SK-N-SH (cell line): ENCODE measurements around the gene RRP15. TPM values are rescaled to one million over a fixed set of nuclear protein-coding genes. Genes with fewer than 3 reads are reported as not detected.
"Not testable (repeated sequence)": the region's sequence is repeated elsewhere in the genome, so short reads cannot be mapped to it uniquely, and the experiment has no call there.

Experiments used
- CTCF ChIA-PET: fragments of 300-600, 350-600 bp; formaldehyde crosslinking; extraction: SDS; loops from one replicate; lab custom pipeline; 2021; lab: Yijun Ruan, JAX
- POLR2A ChIA-PET: fragments of 350-600 bp; sonication (Branson Sonifier 250); formaldehyde crosslinking; extraction: SDS; loops from one replicate; lab custom pipeline; 2020; ENCODE audit warnings: antibody characterized with exemption, inconsistent platforms; lab: Yijun Ruan, JAX
- DNase-seq: peaks from one replicate; pipeline ENCODE4 v3.0.0; 2012
- H2AFZ ChIP-seq: fragments of 200-600 bp; sonication (generic); 2 replicates; pipeline ENCODE4 v1.8.1; 2016; ENCODE audit warnings: antibody characterized with exemption, mild to moderate bottlenecking, low read depth
- H3F3A ChIP-seq: fragments of 200-600 bp; sonication (generic); replicated peaks from 2 replicates; pipeline ENCODE3; 2016; ENCODE audit warnings: antibody characterized with exemption, mild to moderate bottlenecking; ENCODE audit not compliant: insufficient read depth
- H3K27ac ChIP-seq, 2 experiments: fragments of 200-500 bp in 1 of 2; fragments of 200-600 bp in 1 of 2; sonication (Bioruptor generic) in 1 of 2; sonication (generic), shearing (Covaris generic) in 1 of 2; 2 replicates each; pipeline versions ENCODE4 v1.5.1 to v1.6.1; 2014 to 2016; ENCODE audit warnings: low read depth in 2 of 2, inconsistent platforms in 1 of 2, low read length in 1 of 2, mild to moderate bottlenecking in 1 of 2, mixed read lengths in 1 of 2
- H3K27me3 ChIP-seq: fragments of 200-600 bp; sonication (generic), shearing (Covaris generic); 2 replicates; pipeline ENCODE4 v1.6.1; 2016; ENCODE audit warnings: mixed run types; ENCODE audit not compliant: insufficient read depth
- H3K36me3 ChIP-seq, 2 experiments: fragments of 200-500 bp in 1 of 2; fragments of 200-600 bp in 1 of 2; sonication (Bioruptor generic) in 1 of 2; sonication (generic) in 1 of 2; replicated peaks in 1 of 2; 2 replicates each; pipeline versions ENCODE3 to v1.5.1; 2014 to 2016; ENCODE audit warnings: low read length in 1 of 2, mild to moderate bottlenecking in 1 of 2; ENCODE audit not compliant: insufficient read depth in 2 of 2, control insufficient read depth in 1 of 2
- H3K4me1 ChIP-seq, 2 experiments: fragments of 200-500 bp in 1 of 2; fragments of 200-600 bp in 1 of 2; sonication (Bioruptor generic) in 1 of 2; sonication (generic), shearing (Covaris generic) in 1 of 2; 2 replicates each; pipeline versions ENCODE4 v1.5.1 to v1.6.1; 2014 to 2016; ENCODE audit warnings: low read depth in 1 of 2, low read length in 1 of 2, mixed run types in 1 of 2; ENCODE audit not compliant: insufficient read depth in 2 of 2, control insufficient read depth in 1 of 2
- H3K4me2 ChIP-seq: fragments of 200-600 bp; sonication (generic), shearing (Covaris generic); 2 replicates; pipeline ENCODE4 v1.6.1; 2017; ENCODE audit warnings: mixed run types
- H3K4me3 ChIP-seq, 2 experiments: fragments of 200-500 bp in 1 of 2; fragments of 200-600 bp in 1 of 2; sonication (Bioruptor generic) in 1 of 2; sonication (generic), shearing (Covaris generic) in 1 of 2; 2 replicates each; pipeline versions ENCODE4 v1.5.1 to v1.8.1; 2014 to 2016; ENCODE audit warnings: low read depth in 2 of 2, inconsistent platforms in 1 of 2, low read length in 1 of 2, mild to moderate bottlenecking in 1 of 2, mixed read lengths in 1 of 2, moderate library complexity in 1 of 2
- H3K79me2 ChIP-seq: fragments of 200-600 bp; sonication (generic); 2 replicates; pipeline ENCODE4 v1.8.1; 2017; ENCODE audit warnings: mild to moderate bottlenecking; ENCODE audit not compliant: insufficient read depth
- H3K9ac ChIP-seq: fragments of 200-600 bp; sonication (generic); 2 replicates; pipeline ENCODE4 v1.6.1; 2017; ENCODE audit warnings: mixed run types
- H3K9me2 ChIP-seq: fragments of 200-600 bp; sonication (generic); 2 replicates; pipeline ENCODE4 v1.6.1; 2017; ENCODE audit warnings: mixed run types
- H3K9me3 ChIP-seq: fragments of 200-600 bp; sonication (generic); 2 replicates; pipeline ENCODE4 v1.6.1; 2017; ENCODE audit warnings: mixed run types, mild to moderate bottlenecking, moderate library complexity
- H4K20me1 ChIP-seq: fragments of 200-600 bp; sonication (generic); 2 replicates; pipeline ENCODE4 v1.6.1; 2017; ENCODE audit warnings: mild to moderate bottlenecking, mixed run types; ENCODE audit not compliant: insufficient read depth
- CHD2 ChIP-seq: fragments of 150-350 bp; IDR thresholded peaks from 2 replicates; pipeline ENCODE4 v1.6.1; 2018; ENCODE audit warnings: low read length; ENCODE audit not compliant: partially characterized antibody
- EP300 ChIP-seq, 2 experiments: IDR thresholded peaks; 2 replicates each; pipeline versions ENCODE4 v1.4.0 to v1.6.1; 2012; ENCODE audit warnings: borderline replicate concordance in 1 of 2, low read depth in 1 of 2, low read length in 1 of 2
- FOXJ3 ChIP-seq: sonication (generic); formaldehyde crosslinking; IDR thresholded peaks from 2 replicates; pipeline ENCODE4 v1.5.1; 2020; ENCODE audit warnings: mild to moderate bottlenecking, missing genetic modification reagents
- FOXM1 ChIP-seq: IDR thresholded peaks from 2 replicates; pipeline ENCODE4 v1.4.0; 2012; ENCODE audit warnings: low read depth, mild to moderate bottlenecking
- IRF3 ChIP-seq: fragments of 150-350 bp; IDR thresholded peaks from 2 replicates; pipeline ENCODE4 v1.6.1; 2016; ENCODE audit warnings: mild to moderate bottlenecking, low read depth, low read length
- NFIC ChIP-seq: IDR thresholded peaks from 2 replicates; pipeline ENCODE4 v1.4.0; 2012; ENCODE audit warnings: borderline replicate concordance
- NRF1 ChIP-seq: IDR thresholded peaks from 2 replicates; pipeline ENCODE4 v1.6.1; 2012; ENCODE audit warnings: low read depth, mild to moderate bottlenecking, low read length
- PBX3 ChIP-seq: IDR thresholded peaks from 2 replicates; pipeline ENCODE4; 2012
- POLR2AphosphoS5 ChIP-seq: IDR thresholded peaks from 2 replicates; pipeline ENCODE4 v1.6.1; 2012; ENCODE audit warnings: low read depth, low read length
- RAD21 ChIP-seq: IDR thresholded peaks from 2 replicates; pipeline ENCODE4 v1.6.1; 2012; ENCODE audit warnings: mild to moderate bottlenecking, low read length
- RXRA ChIP-seq: IDR thresholded peaks from 2 replicates; pipeline ENCODE4 v1.4.0; 2012; ENCODE audit warnings: low read depth, mild to moderate bottlenecking, borderline replicate concordance
- SMC3 ChIP-seq: IDR thresholded peaks from 2 replicates; pipeline ENCODE4 v1.6.1; 2012; ENCODE audit warnings: low read depth, low read length, improper control_type of control experiment
- TAF1 ChIP-seq: IDR thresholded peaks from 2 replicates; pipeline ENCODE4 v1.6.1; 2012; ENCODE audit warnings: low read depth, mild to moderate bottlenecking, low read length, moderate library complexity, borderline replicate concordance
- TCF12 ChIP-seq: IDR thresholded peaks from 2 replicates; pipeline ENCODE4 v1.4.0; 2012
- TEAD4 ChIP-seq: IDR thresholded peaks from 2 replicates; pipeline ENCODE4 v1.4.0; 2012; ENCODE audit warnings: mild to moderate bottlenecking, borderline replicate concordance; ENCODE audit not compliant: insufficient read depth
- YY1 ChIP-seq: IDR thresholded peaks from 2 replicates; pipeline ENCODE4 v1.4.0; 2012; ENCODE audit warnings: low read depth, mild to moderate bottlenecking
- WGBS: methylation state at CpG from one replicate; pipeline ENCODE4 v1.1.6; 2017; ENCODE audit warnings: low lambda C conversion rate; 5-methylcytosine and 5-hydroxymethylcytosine counted together
- polyA plus RNA-seq, 3 experiments: library from polyadenylated mRNA; depleted of rRNA; stranded (reverse); fragments of >200 nt; gene quantifications; 2 replicates each; pipeline ENCODE4 v1.2.3, GENCODE V29; 2012

The RRP15 gene
- polyA plus RNA-seq, 1 of the 3 experiments (the other 2 are of a cell fraction): 2.1 TPM

- Histone ChIP-seq H2AFZ (no peak overlapping the region), H3K4me2 (no peak overlapping the region), H3F3A (no peaks in the 10 kb centered on the region), H3K9me3 (no peaks in the 10 kb centered on the region), H3K79me2 (no peaks in the 10 kb centered on the region), H3K4me1 (no peaks in the 10 kb centered on the region)
- POLR2A ChIA-PET: no interaction called here
- WGBS: 97% methylated on average over 5 of the region's 5 CpGs
- TF ChIP-seq YY1: no peak
- TF ChIP-seq, all 33 proteins: peak for 0
- CTCF ChIA-PET: interaction anchor here (1.4 to 1.6 kb wide), 2 partner anchors 18 to 1251 kb away, joined by 3 to 5 read pairs; no protein-coding TSS in a partner anchor
- H3K9me2 ChIP-seq: no peaks in the 10 kb centered on the region
- H3K27ac ChIP-seq: no peak overlapping the region
- H3K36me3 ChIP-seq: peaks cover 13 to 17% of the 10 kb centered on the region in 2 experiments
- no peak for DNase-seq
- no peak overlapping the region for H3K4me3 ChIP-seq
- H3K27me3 ChIP-seq: no peaks in the 10 kb centered on the region
- no peaks in the 10 kb centered on the region for H4K20me1 ChIP-seq
- H3K9ac ChIP-seq: no peak overlapping the region
Observed at GRCh38 chr1:218317061-218317460, 32.0 kb downstream of the RRP15 start.

GRCh38 chr1:218320182-218320581 is 35.1 kb downstream of the RRP15 start:
- H3K4me1 ChIP-seq, POLR2A ChIA-PET, H3F3A ChIP-seq, H3K9me3 ChIP-seq, H3K27me3 ChIP-seq, H3K4me2 ChIP-seq, H4K20me1 ChIP-seq, H3K79me2 ChIP-seq, H2AFZ ChIP-seq, DNase-seq, H3K9me2 ChIP-seq, H3K9ac ChIP-seq, H3K4me3 ChIP-seq, H3K27ac ChIP-seq: not testable (repeated sequence)
- H3K36me3 ChIP-seq: peaks cover 16 to 31% of the 10 kb centered on the region in 2 experiments
- CTCF ChIA-PET: interaction anchor here (1.0 kb wide), 2 partner anchors 10 to 1492 kb away, joined by 3 to 4 read pairs; no protein-coding TSS in a partner anchor
- 97% methylated on average over 3 of the region's 3 CpGs for WGBS

- no peak overlapping the region for H3K27ac ChIP-seq
- ChIA-PET POLR2A (no interaction called here), CTCF (interaction anchor here (0.6 to 1.2 kb wide), 4 partner anchors 10 to 1202 kb away, joined by 3 to 4 read pairs (median 3); no protein-coding TSS in a partner anchor)
- H4K20me1 ChIP-seq: no peaks in the 10 kb centered on the region
- no peak overlapping the region for H3K4me3 ChIP-seq
- H3K36me3 ChIP-seq: peaks cover 16 to 34% of the 10 kb centered on the region in 2 experiments
- H3K9me2 ChIP-seq: no peaks in the 10 kb centered on the region
- H3F3A ChIP-seq: no peaks in the 10 kb centered on the region
- H3K79me2 ChIP-seq: no peaks in the 10 kb centered on the region
- 98% methylated on average over 17 of the region's 17 CpGs for WGBS
- H3K4me1 ChIP-seq: no peaks in the 10 kb centered on the region; a peak in 1 of 4 replicates
- no peak overlapping the region for H3K4me2 ChIP-seq
- H3K27me3 ChIP-seq: no peaks in the 10 kb centered on the region
- no peak overlapping the region for H2AFZ ChIP-seq
- TF ChIP-seq PBX3: no peak
- no peak for TF ChIP-seq CHD2
- no peak for TF ChIP-seq NFIC
- TF ChIP-seq RXRA: no peak
- TF ChIP-seq TCF12: no peak
- no peak for TF ChIP-seq EP300 (IDR thresholded peaks at IDR 0.05; ENCODE audit: borderline replicate concordance in 1 of 2, low read depth in 1 of 2, low read length in 1 of 2)
- no peak for TF ChIP-seq TEAD4
- TF ChIP-seq FOXM1: no peak
- no peak for TF ChIP-seq FOXJ3 (CRISPR knock-in tag)
- no peak for TF ChIP-seq IRF3
- no peak for TF ChIP-seq TAF1
- no peak for TF ChIP-seq YY1
- TF ChIP-seq POLR2AphosphoS5: no peak
- no peak for TF ChIP-seq RAD21
- TF ChIP-seq SMC3: no peak
- TF ChIP-seq NRF1: no peak
- DNase-seq: no peak
- no peaks in the 10 kb centered on the region for H3K9me3 ChIP-seq
- no peak overlapping the region for H3K9ac ChIP-seq
Observed at GRCh38 chr1:218322762-218323161, 37.7 kb downstream of the RRP15 start.
